Naive thymus-derived CD8-positive, alpha-beta T cell (primary cell): ENCODE measurements around the gene NPTXR. TPM values are rescaled to one million over a fixed set of nuclear protein-coding genes. Genes with fewer than 3 reads are reported as not detected.
A peak's percentile ranks its signal among the peaks of the same experiment; 100 is the strongest.

Source experiments
- ATAC-seq, 2 donors: fragments of 150-1000 bp; cut with Tn5 transposase in 1 of 2; sonication (Bioruptor Pico), chemical (Tn5 transposase) in 1 of 2; 1 replicate in 1 of 2; 2 replicates in 1 of 2; pipeline ENCODE4 v1.10.0; 2021; ENCODE audit warnings: mild to moderate bottlenecking in 2 of 2, moderate library complexity in 2 of 2
- POLR2A ChIA-PET: fragments of 350-600 bp; sonication (Branson Sonifier 250); formaldehyde crosslinking; loops from one replicate; lab custom pipeline; 2021; ENCODE audit warnings: antibody characterized with exemption; lab: Charles Lee
- DNase-seq, 10 donors: peaks; one replicate each; pipeline versions ENCODE4 v3.0.0 to v3.0.0-alpha.2; 2020 to 2022
- H3K27ac Mint-ChIP-seq, 10 donors: one replicate each; pipeline ENCODE4 v1.8.0; 2020 to 2022; ENCODE audit warnings: mild to moderate bottlenecking in 10 of 10, mixed read lengths in 10 of 10, moderate library complexity in 4 of 10, inconsistent platforms in 1 of 10
- H3K27me3 Mint-ChIP-seq, 5 donors: one replicate each; pipeline ENCODE4 v1.8.0; 2021 to 2022; ENCODE audit warnings: mixed read lengths in 5 of 5
- H3K36me3 Mint-ChIP-seq, 3 donors: one replicate each; pipeline ENCODE4 v1.8.0; 2020 to 2022; ENCODE audit warnings: mixed read lengths in 3 of 3, mild to moderate bottlenecking in 2 of 3, inconsistent platforms in 1 of 3
- H3K4me1 Mint-ChIP-seq, 4 donors: one replicate each; pipeline ENCODE4 v1.8.0; 2021 to 2022; ENCODE audit warnings: mixed read lengths in 4 of 4
- H3K4me3 Mint-ChIP-seq, 10 donors: one replicate each; pipeline ENCODE4 v1.8.0; 2020 to 2022; ENCODE audit warnings: mild to moderate bottlenecking in 10 of 10, mixed read lengths in 10 of 10, moderate library complexity in 6 of 10, inconsistent platforms in 1 of 10
- H3K9me3 Mint-ChIP-seq, 9 donors: one replicate each; pipeline ENCODE4 v1.8.0; 2020 to 2022; ENCODE audit warnings: mixed read lengths in 9 of 9, mild to moderate bottlenecking in 3 of 9, inconsistent platforms in 1 of 9, moderate library complexity in 1 of 9
- polyA plus RNA-seq, 3 donors: library from polyadenylated mRNA; unstranded; fragments of 300-500 nt; fragmentation: Illumina TruSeq; gene quantifications; one replicate each; pipeline ENCODE4 v1.2.3, GENCODE V29; 2021
- total RNA-seq, 8 experiments: library from RNA in 2 of 8; stranded (reverse) in 2 of 8; gene quantifications; one replicate each; pipeline ENCODE4 v1.2.3 and lab custom pipeline; 2021 to 2026

Gene NPTXR
- total and polyA plus RNA-seq, 5 experiments from 2014 or later: 0.73 to 12.6 (median 1.1) TPM

- H3K9me3 Mint-ChIP-seq: peaks cover 0 to 9% (median 2%) of the 10 kb centered on the region in 9 donors
- H3K4me3 Mint-ChIP-seq: peak overlapping the region in 6 of 10 donors; percentile 3 to 61 (median 32)
- POLR2A ChIA-PET: interaction anchor here (1.0 to 1.2 kb wide), 5 partner anchors 45 to 66 kb away, joined by 3 to 5 read pairs (median 4); no protein-coding TSS in a partner anchor
- ATAC-seq (no peak), DNase-seq (peak in 2 of 10 donors; percentile 35 to 43)
- peaks cover 0 to 4% (median 0%) of the 10 kb centered on the region in 3 donors for H3K36me3 Mint-ChIP-seq
- peaks cover 20 to 32% (median 25%) of the 10 kb centered on the region in 4 donors for H3K4me1 Mint-ChIP-seq
- peaks cover under 1 to 30% (median 3%) of the 10 kb centered on the region in 5 donors for H3K27me3 Mint-ChIP-seq
- H3K27ac Mint-ChIP-seq: peak overlapping the region in 9 of 10 donors; percentile 6 to 91 (median 63)
These were observed 45.3 kb downstream of the NPTXR start for GRCh38 chr22:38798496-38798895.

DNA sequence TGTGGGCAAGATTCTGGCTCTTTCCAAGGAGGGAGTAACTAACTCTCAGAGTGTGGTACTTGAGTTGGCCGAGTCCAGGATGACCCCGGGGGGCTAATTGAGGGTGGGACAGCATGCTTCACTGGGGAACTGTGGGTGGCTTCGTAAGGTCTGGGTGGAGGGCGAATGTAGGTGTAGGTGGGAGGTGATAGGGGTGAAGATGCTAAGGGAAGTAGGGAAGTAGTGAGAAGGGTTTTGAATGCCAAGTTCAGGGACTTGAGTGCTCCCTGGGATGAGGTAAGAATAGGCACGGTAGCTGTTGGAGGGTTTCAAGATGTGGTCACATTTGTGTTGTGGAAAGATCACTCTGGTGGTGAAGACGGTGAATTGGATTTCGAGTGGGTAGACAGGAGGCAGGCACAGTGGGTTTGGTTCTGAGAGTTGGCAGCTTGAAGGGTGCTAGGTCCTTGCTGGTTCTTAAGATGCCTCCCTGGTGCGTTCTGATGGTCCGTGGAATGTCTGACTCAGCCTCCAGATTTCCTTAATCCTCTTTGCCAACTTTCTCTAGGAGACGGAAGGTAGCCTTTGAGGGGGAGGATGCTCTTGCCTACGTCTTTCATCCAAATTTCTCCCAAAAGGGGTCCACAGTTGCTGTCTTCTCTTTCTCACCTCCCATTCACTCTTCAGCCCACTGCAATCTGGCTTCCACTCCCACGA lies 47.4 kb downstream of the NPTXR start:
- POLR2A ChIA-PET: no interaction called here
- DNase-seq (peak in 1 of 10 donors; percentile 6), ATAC-seq (no peak)
- Mint-ChIP-seq H3K4me3 (no peak overlapping the region), H3K9me3 (peaks cover 0 to 9% (median 2%) of the 10 kb centered on the region in 9 donors), H3K36me3 (peaks cover 0 to 4% (median 0%) of the 10 kb centered on the region in 3 donors), H3K27me3 (peaks cover 0 to 20% (median 3%) of the 10 kb centered on the region in 5 donors), H3K27ac (peak overlapping the region in 5 of 10 donors; percentile 33 to 66 (median 40)), H3K4me1 (peaks cover 23 to 39% (median 30%) of the 10 kb centered on the region in 4 donors)

DNA sequence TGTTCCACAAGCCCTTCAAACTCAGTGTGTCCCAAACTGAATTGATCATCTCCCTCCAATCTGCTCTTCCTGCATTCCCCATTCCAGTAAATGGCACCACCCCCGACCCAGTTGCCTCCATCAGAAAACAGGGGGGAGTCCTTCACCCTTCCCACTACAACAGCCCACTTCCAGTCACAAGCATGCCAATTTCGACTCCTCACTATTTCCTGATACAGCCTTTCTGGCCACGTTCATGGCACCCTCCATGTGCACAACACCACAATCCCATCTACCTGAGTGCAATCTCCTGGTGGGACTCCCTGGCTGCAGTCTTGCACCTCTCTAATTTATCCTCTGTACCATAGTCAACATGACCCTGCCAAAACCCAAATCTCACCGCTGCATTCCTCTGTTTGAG lies 48.3 kb downstream of the NPTXR start:
- ATAC-seq: no peak
- peaks cover 23 to 39% (median 30%) of the 10 kb centered on the region in 4 donors for H3K4me1 Mint-ChIP-seq
- POLR2A ChIA-PET: interaction anchor here (1.1 kb wide), 1 partner anchor 11 kb away, joined by 3 read pairs; no protein-coding TSS in a partner anchor

DNA sequence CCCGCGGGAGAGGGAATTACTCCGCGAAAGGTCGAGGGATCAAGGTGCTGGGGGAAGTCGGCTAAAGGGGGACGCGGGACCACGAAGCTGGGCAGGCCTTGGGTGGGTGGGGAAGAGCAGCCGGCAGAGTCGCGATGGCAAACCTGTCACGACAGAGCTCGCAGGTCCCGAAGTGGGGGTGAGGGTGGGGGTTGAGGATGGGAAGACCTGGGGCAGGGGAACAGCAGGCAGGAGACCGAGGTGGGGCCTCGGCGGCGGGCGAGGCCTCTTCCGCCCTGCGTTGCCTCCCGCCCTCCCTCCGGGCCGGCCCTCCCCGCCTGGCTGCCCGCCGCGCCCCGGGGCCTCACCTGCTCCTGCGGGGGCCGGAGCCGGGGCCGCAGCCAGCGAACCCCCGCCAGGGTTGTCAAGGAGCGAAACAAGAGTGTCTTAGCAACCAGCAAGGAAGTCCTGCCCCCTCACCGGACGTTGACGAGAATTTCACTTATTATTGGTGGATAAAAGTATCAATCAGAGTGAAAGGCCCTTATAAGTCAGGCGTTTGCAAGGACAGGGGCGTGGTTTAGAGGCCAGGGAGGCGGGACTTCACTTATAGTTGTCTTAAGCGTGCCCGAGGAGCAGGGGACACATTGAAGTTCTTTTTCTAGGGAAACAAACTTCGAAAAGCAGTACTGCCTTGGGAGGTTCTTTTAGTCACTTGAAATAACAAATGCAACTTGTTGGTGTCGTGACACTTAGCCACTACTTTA lies 49.9 kb downstream of the NPTXR start, which contains the start of gene DNAL4:
Gene DNAL4 (minus strand): TSS at position 423 of the 746 bp plus-strand sequence. CDS start 11,412 bp downstream, outside the sequence.
- ATAC-seq (peak; percentile 95 to 97), DNase-seq (peak; percentile 71 to 98 (median 92))
- POLR2A ChIA-PET: interaction anchor here (1.1 to 1.3 kb wide), 4 partner anchors 11 to 61 kb away, joined by 3 to 5 read pairs (median 4); no protein-coding TSS in a partner anchor
- H3K4me1 Mint-ChIP-seq: peaks cover 22 to 38% (median 29%) of the 10 kb centered on the region in 4 donors
- H3K27me3 Mint-ChIP-seq: peaks cover 0 to 14% (median 3%) of the 10 kb centered on the region in 5 donors
- peak within 1 kb of the TSS; percentile 85 to 95 (median 91) for H3K4me3 Mint-ChIP-seq
- H3K27ac Mint-ChIP-seq: peak within 1 kb of the TSS; percentile 83 to 97 (median 96)
- peaks cover 0 to 2% (median 0%) of the 10 kb centered on the region in 3 donors for H3K36me3 Mint-ChIP-seq
- peaks cover 0 to 6% (median 0%) of the 10 kb centered on the region in 9 donors for H3K9me3 Mint-ChIP-seq

More for the DNA sequence above, 48.3 kb downstream of the NPTXR start:
- peak overlapping the region in 3 of 10 donors; percentile 1 to 24 (median 20) for H3K4me3 Mint-ChIP-seq
- H3K9me3 Mint-ChIP-seq: peaks cover 0 to 9% (median 2%) of the 10 kb centered on the region in 9 donors
- peak overlapping the region in 5 of 10 donors; percentile 28 to 71 (median 61) for H3K27ac Mint-ChIP-seq
- H3K27me3 Mint-ChIP-seq: peaks cover 0 to 14% (median 3%) of the 10 kb centered on the region in 5 donors
- DNase-seq: peak in 1 of 10 donors; percentile 36
- peaks cover 0 to 4% (median 0%) of the 10 kb centered on the region in 3 donors for H3K36me3 Mint-ChIP-seq

GRCh38 chr22:38793317-38793716 lies 50.5 kb downstream of the NPTXR start:
- Mint-ChIP-seq H3K27me3 (peaks cover 0 to 14% (median 3%) of the 10 kb centered on the region in 5 donors), H3K4me1 (peaks cover 17 to 32% (median 24%) of the 10 kb centered on the region in 4 donors), H3K36me3 (no peaks in the 10 kb centered on the region), H3K4me3 (peak overlapping the region; percentile 85 to 95 (median 91)), H3K9me3 (peaks cover 0 to under 1% (median 0%) of the 10 kb centered on the region in 9 donors), H3K27ac (peak overlapping the region; percentile 82 to 97 (median 96))
- POLR2A ChIA-PET: interaction anchor here (0.6 to 2.2 kb wide), 6 partner anchors 10 to 914 kb away, joined by 3 to 15 read pairs (median 5); no protein-coding TSS in a partner anchor
- DNase-seq: no peak
- no peak for ATAC-seq

GRCh38 chr22:38792833-38793232 lies 51.0 kb downstream of the NPTXR start:
- peak overlapping the region; percentile 82 to 97 (median 96) for H3K27ac Mint-ChIP-seq
- POLR2A ChIA-PET: interaction anchor here (0.6 to 2.2 kb wide), 6 partner anchors 10 to 914 kb away, joined by 3 to 15 read pairs (median 5); no protein-coding TSS in a partner anchor
- peaks cover 12 to 28% (median 19%) of the 10 kb centered on the region in 4 donors for H3K4me1 Mint-ChIP-seq
- peaks cover 0 to 14% (median 3%) of the 10 kb centered on the region in 5 donors for H3K27me3 Mint-ChIP-seq
- H3K36me3 Mint-ChIP-seq: no peaks in the 10 kb centered on the region
- H3K9me3 Mint-ChIP-seq: no peaks in the 10 kb centered on the region
- peak overlapping the region; percentile 85 to 95 (median 91) for H3K4me3 Mint-ChIP-seq
- no peak for DNase-seq
- ATAC-seq: no peak

DNA sequence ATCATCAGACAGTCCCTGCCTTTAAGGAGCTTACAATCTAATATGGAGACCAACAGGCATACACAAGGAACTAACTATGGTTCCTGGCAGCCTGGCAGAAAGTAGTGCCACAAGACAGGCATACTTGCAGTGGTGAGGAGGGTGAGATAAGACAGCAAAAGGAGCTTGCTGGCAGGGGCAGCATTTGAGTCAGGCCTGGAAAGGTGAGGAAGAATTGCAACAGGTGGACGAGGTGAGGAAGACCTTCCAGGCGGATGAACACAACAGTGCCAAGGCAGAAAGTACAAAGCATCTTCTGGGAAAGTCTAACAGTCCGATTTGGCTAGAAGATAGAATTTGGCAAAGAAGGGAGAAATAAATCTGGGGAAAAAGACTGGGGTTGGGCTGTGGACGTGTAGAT lies 54.2 kb downstream of the NPTXR start:
- Mint-ChIP-seq H3K9me3 (no peaks in the 10 kb centered on the region), H3K4me1 (peaks cover 7 to 16% (median 12%) of the 10 kb centered on the region in 4 donors), H3K27ac (no peak overlapping the region), H3K27me3 (no peaks in the 10 kb centered on the region), H3K36me3 (peaks cover 0 to 4% (median 0%) of the 10 kb centered on the region in 3 donors), H3K4me3 (no peak overlapping the region)
- DNase-seq (no peak), ATAC-seq (no peak)
- POLR2A ChIA-PET: no interaction called here

DNA sequence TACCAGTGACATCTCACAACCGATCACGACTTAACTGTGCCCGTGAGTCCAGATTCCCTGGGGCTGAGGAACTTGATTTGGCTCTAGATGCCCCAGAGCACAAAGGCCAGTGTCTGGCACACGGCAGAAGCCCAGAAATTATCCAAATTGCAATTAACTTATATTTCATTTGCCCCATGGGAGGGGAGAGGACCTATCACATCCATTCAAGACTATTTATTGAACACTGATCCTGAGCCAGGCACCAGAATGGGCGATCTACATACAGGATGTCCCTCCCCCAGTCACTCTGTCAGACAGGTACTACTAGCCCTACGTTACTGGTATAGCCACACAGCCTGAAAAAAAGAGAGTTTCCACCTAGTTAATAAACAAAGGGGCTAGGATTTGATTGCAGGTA lies 55.0 kb downstream of the NPTXR start:
- DNase-seq: peak in 1 of 10 donors; percentile 38
- H3K4me3 Mint-ChIP-seq: no peak overlapping the region
- H3K27ac Mint-ChIP-seq: peak overlapping the region in 1 of 10 donors; percentile 36
- peaks cover 7 to 11% (median 9%) of the 10 kb centered on the region in 4 donors for H3K4me1 Mint-ChIP-seq
- H3K9me3 Mint-ChIP-seq: no peaks in the 10 kb centered on the region
- H3K27me3 Mint-ChIP-seq: no peaks in the 10 kb centered on the region
- H3K36me3 Mint-ChIP-seq: peaks cover 0 to 4% (median 0%) of the 10 kb centered on the region in 3 donors
- POLR2A ChIA-PET: no interaction called here
- no peak for ATAC-seq

- no peaks in the 10 kb centered on the region for H3K9me3 Mint-ChIP-seq
- H3K4me1 Mint-ChIP-seq: peaks cover 5 to 11% (median 7%) of the 10 kb centered on the region in 4 donors
- no peaks in the 10 kb centered on the region for H3K27me3 Mint-ChIP-seq
- no peak overlapping the region for H3K4me3 Mint-ChIP-seq
- H3K27ac Mint-ChIP-seq: no peak overlapping the region
- H3K36me3 Mint-ChIP-seq: peaks cover 0 to 4% (median 0%) of the 10 kb centered on the region in 3 donors
- DNase-seq (no peak), ATAC-seq (no peak)
- POLR2A ChIA-PET: interaction anchor here (1.1 kb wide), 1 partner anchor 9 kb away, joined by 7 read pairs; no protein-coding TSS in a partner anchor
These were observed 55.6 kb downstream of the NPTXR start for GRCh38 chr22:38788021-38788816.

- no peaks in the 10 kb centered on the region for H3K9me3 Mint-ChIP-seq
- H3K27ac Mint-ChIP-seq: no peak overlapping the region
- POLR2A ChIA-PET: no interaction called here
- H3K36me3 Mint-ChIP-seq: peaks cover 0 to 11% (median 3%) of the 10 kb centered on the region in 3 donors
- H3K27me3 Mint-ChIP-seq: no peaks in the 10 kb centered on the region
- H3K4me1 Mint-ChIP-seq: peaks cover 4 to 16% (median 10%) of the 10 kb centered on the region in 4 donors
- peak in 1 of 10 donors; percentile 40 for DNase-seq
- H3K4me3 Mint-ChIP-seq: no peak overlapping the region
- no peak for ATAC-seq
These were observed 57.2 kb downstream of the NPTXR start for GRCh38 chr22:38786631-38787030.

GRCh38 chr22:38784856-38785255 lies 59.0 kb downstream of the NPTXR start:
- no peaks in the 10 kb centered on the region for H3K9me3 Mint-ChIP-seq
- H3K4me1 Mint-ChIP-seq: peaks cover 4 to 16% (median 11%) of the 10 kb centered on the region in 4 donors
- POLR2A ChIA-PET: interaction anchor here (0.7 to 1.2 kb wide), 3 partner anchors 10 to 37 kb away, joined by 3 to 4 read pairs (median 4); no protein-coding TSS in a partner anchor
- DNase-seq: no peak
- peak overlapping the region in 1 of 10 donors; percentile 22 for H3K27ac Mint-ChIP-seq
- no peaks in the 10 kb centered on the region for H3K27me3 Mint-ChIP-seq
- ATAC-seq: no peak
- peaks cover 0 to 24% (median 9%) of the 10 kb centered on the region in 3 donors for H3K36me3 Mint-ChIP-seq
- H3K4me3 Mint-ChIP-seq: no peak overlapping the region
